Measurements from ENCODE around the gene KHDRBS1. TPM values are rescaled to one million over a fixed set of nuclear protein-coding genes. Genes with fewer than 3 reads are reported as not detected.

Gene KHDRBS1
- total and polyA plus RNA-seq, 9 of the 15 experiments (the other 6 are each of a cell fraction or from before 2014, with no cell fraction given): 48.4 to 257 (median 114) TPM

DNA sequence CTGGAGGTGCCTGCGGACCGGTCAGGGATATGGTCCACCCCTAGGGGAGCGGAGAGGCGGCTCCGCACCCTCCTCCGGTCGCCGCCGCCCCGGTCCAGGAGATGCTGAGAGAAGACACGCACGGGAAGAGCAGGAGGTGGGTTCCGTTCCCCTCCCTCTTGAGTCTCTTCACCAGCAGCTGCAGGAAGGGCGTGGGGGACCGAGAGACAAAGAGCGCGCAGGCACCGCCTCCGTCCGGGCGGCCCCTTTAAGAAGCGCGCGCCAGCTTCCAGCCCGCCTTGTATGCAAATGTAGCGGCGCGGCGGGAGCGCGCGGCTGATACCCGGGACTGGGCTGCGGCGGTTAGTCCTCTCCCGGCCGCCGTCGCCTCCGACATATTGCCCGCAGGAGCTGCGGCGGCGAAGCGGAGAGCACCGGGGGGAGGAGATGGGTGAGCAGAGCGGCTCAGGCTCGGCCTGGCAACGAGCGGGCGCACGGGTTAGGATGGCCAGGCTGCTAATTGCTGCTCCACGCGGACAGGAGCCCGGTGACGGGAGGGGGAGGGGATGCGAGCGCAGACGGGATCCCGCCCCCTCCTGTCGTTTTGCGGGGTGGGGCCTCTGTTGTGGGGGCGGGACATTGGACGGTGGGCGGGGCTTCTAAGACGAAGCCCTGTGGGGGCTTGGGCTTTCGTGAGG lies 59.1 kb downstream of the KHDRBS1 start, which contains the start of gene TMEM39B (continued):
- no peak for TF ChIP-seq ZNF347 (CRISPR knock-in tag; IDR thresholded peaks at IDR 0.05; ENCODE audit: low read depth)
- TF ChIP-seq, protein P1, sequence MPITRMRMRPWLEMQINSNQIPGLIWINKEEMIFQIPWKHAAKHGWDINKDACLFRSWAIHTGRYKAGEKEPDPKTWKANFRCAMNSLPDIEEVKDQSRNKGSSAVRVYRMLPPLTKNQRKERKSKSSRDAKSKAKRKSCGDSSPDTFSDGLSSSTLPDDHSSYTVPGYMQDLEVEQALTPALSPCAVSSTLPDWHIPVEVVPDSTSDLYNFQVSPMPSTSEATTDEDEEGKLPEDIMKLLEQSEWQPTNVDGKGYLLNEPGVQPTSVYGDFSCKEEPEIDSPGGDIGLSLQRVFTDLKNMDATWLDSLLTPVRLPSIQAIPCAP (CRISPR knock-in tag; IDR thresholded peaks at IDR 0.05; ENCODE audit: borderline replicate concordance): no peak
- TF ChIP-seq TFE3 (CRISPR knock-in tag; IDR thresholded peaks at IDR 0.05): no peak
- TF ChIP-seq MAFF (IDR thresholded peaks at IDR 0.05; ENCODE audit: low read length): no peak
- TF ChIP-seq, protein P2, sequence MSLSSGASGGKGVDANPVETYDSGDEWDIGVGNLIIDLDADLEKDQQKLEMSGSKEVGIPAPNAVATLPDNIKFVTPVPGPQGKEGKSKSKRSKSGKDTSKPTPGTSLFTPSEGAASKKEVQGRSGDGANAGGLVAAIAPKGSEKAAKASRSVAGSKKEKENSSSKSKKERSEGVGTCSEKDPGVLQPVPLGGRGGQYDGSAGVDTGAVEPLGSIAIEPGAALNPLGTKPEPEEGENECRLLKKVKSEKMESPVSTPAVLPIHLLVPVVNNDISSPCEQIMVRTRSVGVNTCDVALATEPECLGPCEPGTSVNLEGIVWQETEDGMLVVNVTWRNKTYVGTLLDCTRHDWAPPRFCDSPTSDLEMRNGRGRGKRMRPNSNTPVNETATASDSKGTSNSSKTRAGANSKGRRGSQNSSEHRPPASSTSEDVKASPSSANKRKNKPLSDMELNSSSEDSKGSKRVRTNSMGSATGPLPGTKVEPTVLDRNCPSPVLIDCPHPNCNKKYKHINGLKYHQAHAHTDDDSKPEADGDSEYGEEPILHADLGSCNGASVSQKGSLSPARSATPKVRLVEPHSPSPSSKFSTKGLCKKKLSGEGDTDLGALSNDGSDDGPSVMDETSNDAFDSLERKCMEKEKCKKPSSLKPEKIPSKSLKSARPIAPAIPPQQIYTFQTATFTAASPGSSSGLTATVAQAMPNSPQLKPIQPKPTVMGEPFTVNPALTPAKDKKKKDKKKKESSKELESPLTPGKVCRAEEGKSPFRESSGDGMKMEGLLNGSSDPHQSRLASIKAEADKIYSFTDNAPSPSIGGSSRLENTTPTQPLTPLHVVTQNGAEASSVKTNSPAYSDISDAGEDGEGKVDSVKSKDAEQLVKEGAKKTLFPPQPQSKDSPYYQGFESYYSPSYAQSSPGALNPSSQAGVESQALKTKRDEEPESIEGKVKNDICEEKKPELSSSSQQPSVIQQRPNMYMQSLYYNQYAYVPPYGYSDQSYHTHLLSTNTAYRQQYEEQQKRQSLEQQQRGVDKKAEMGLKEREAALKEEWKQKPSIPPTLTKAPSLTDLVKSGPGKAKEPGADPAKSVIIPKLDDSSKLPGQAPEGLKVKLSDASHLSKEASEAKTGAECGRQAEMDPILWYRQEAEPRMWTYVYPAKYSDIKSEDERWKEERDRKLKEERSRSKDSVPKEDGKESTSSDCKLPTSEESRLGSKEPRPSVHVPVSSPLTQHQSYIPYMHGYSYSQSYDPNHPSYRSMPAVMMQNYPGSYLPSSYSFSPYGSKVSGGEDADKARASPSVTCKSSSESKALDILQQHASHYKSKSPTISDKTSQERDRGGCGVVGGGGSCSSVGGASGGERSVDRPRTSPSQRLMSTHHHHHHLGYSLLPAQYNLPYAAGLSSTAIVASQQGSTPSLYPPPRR (CRISPR knock-in tag; IDR thresholded peaks at IDR 0.05; ENCODE audit: borderline replicate concordance): no peak
- TF ChIP-seq MTA1 (IDR thresholded peaks at IDR 0.05; ENCODE audit: borderline replicate concordance): peak; percentile 21; the same call in 1 of the 2 replicates
- TF ChIP-seq ZNF583 (CRISPR knock-in tag; IDR thresholded peaks at IDR 0.05): no peak
- peak; percentile 63; the same call in 1 of the 2 replicates for TF ChIP-seq SOX6 (IDR thresholded peaks at IDR 0.05)
- TF ChIP-seq THRAP3 (IDR thresholded peaks at IDR 0.05; ENCODE audit: borderline replicate concordance): no peak
- TF ChIP-seq, protein P3, sequence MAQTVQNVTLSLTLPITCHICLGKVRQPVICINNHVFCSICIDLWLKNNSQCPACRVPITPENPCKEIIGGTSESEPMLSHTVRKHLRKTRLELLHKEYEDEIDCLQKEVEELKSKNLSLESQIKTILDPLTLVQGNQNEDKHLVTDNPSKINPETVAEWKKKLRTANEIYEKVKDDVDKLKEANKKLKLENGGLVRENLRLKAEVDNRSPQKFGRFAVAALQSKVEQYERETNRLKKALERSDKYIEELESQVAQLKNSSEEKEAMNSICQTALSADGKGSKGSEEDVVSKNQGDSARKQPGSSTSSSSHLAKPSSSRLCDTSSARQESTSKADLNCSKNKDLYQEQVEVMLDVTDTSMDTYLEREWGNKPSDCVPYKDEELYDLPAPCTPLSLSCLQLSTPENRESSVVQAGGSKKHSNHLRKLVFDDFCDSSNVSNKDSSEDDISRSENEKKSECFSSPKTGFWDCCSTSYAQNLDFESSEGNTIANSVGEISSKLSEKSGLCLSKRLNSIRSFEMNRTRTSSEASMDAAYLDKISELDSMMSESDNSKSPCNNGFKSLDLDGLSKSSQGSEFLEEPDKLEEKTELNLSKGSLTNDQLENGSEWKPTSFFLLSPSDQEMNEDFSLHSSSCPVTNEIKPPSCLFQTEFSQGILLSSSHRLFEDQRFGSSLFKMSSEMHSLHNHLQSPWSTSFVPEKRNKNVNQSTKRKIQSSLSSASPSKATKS (CRISPR knock-in tag; IDR thresholded peaks at IDR 0.05): no peak
- TF ChIP-seq MYBL2 (IDR thresholded peaks at IDR 0.05; ENCODE audit: low read depth): no peak
- no peak for TF ChIP-seq MYBL2 (CRISPR knock-in tag; IDR thresholded peaks at IDR 0.05; ENCODE audit: borderline replicate concordance)
- no peak for TF ChIP-seq EHMT2 (IDR thresholded peaks at IDR 0.05)
- TF ChIP-seq, protein P4, sequence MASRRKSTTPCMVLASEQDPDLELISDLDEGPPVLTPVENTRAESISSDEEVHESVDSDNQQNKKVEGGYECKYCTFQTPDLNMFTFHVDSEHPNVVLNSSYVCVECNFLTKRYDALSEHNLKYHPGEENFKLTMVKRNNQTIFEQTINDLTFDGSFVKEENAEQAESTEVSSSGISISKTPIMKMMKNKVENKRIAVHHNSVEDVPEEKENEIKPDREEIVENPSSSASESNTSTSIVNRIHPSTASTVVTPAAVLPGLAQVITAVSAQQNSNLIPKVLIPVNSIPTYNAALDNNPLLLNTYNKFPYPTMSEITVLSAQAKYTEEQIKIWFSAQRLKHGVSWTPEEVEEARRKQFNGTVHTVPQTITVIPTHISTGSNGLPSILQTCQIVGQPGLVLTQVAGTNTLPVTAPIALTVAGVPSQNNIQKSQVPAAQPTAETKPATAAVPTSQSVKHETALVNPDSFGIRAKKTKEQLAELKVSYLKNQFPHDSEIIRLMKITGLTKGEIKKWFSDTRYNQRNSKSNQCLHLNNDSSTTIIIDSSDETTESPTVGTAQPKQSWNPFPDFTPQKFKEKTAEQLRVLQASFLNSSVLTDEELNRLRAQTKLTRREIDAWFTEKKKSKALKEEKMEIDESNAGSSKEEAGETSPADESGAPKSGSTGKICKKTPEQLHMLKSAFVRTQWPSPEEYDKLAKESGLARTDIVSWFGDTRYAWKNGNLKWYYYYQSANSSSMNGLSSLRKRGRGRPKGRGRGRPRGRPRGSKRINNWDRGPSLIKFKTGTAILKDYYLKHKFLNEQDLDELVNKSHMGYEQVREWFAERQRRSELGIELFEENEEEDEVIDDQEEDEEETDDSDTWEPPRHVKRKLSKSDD (conservative IDR thresholded peaks at IDR 0.05; ENCODE audit: low read length): no peak

Measured in K562 (cell line).